ENCODE data around the gene MUTYH.
"Not testable (repeated sequence)": the region's sequence is repeated elsewhere in the genome, so short reads cannot be mapped to it uniquely, and the experiment has no call there.

The MUTYH gene

GRCh38 chr1:45339789-45340558 lies at the start of gene MUTYH, which contains the start of gene TOE1:
Gene MUTYH, minus strand, starts transcription at chr1:45340440. Its CDS starts 5,935 bp downstream, at chr1:45334505.
Gene TOE1, plus strand, starts transcription at chr1:45340170. Its CDS starts 83 bp downstream, at chr1:45340253.
- Histone ChIP-seq H3K9me3 (ENCODE audit: control insufficient read depth, insufficient read depth, low read length) (no peaks in the 10 kb centered on the region), H3K36me3 (ENCODE audit: control insufficient read depth, insufficient read depth, low read length) (peaks cover 29% of the 10 kb centered on the region), H3K27me3 (ENCODE audit: control insufficient read depth, insufficient read depth, low read length) (no peaks in the 10 kb centered on the region), H3K9ac (ENCODE audit: low read depth, low read length) (peak within 1 kb of the TSS; percentile 100), H3K4me1 (ENCODE audit: control insufficient read depth, insufficient read depth, low read length) (no peaks in the 10 kb centered on the region), H3K4me3 (ENCODE audit: low read depth, low read length) (peak within 1 kb of the TSS; percentile 97)

DNA sequence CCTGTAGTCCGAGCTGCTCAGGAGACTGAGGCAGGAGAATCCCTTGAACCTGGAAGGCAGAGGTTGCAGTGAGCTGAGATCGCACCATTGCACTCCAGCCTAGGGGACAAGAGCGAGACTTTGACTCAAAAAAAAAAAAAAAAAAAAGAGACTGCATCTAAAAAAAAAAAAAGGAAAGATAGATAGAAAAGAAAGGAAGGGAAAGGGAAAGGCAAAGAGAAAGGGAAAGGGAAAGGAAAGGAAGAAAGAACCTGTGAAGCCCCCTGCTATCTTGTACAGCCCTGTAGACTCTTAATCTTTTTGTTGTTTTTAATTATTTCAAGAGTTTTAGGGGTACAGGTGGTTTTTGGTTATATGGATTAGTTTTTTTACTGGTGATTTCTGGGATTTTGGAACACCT lies 46.0 kb upstream of the MUTYH start:
- H3K36me3 ChIP-seq (ENCODE audit: control insufficient read depth, insufficient read depth, low read length) = no peaks in the 10 kb centered on the region
- no peaks in the 10 kb centered on the region for H3K9me3 ChIP-seq (ENCODE audit: control insufficient read depth, insufficient read depth, low read length)
- no peaks in the 10 kb centered on the region for H3K4me1 ChIP-seq (ENCODE audit: control insufficient read depth, insufficient read depth, low read length)
- H3K9ac ChIP-seq (ENCODE audit: low read depth, low read length) = no peak overlapping the region
- no peaks in the 10 kb centered on the region for H3K27me3 ChIP-seq (ENCODE audit: control insufficient read depth, insufficient read depth, low read length)
- H3K4me3 ChIP-seq (ENCODE audit: low read depth, low read length) = no peak overlapping the region

GRCh38 chr1:45385302-45385701 lies 45.1 kb upstream of the MUTYH start:
- no peak overlapping the region for H3K4me3 ChIP-seq (ENCODE audit: low read depth, low read length)
- H3K9me3 ChIP-seq (ENCODE audit: control insufficient read depth, insufficient read depth, low read length) = no peaks in the 10 kb centered on the region
- H3K9ac ChIP-seq (ENCODE audit: low read depth, low read length) = no peak overlapping the region
- no peaks in the 10 kb centered on the region for H3K36me3 ChIP-seq (ENCODE audit: control insufficient read depth, insufficient read depth, low read length)
- H3K27me3 ChIP-seq (ENCODE audit: control insufficient read depth, insufficient read depth, low read length) = no peaks in the 10 kb centered on the region
- H3K4me1 ChIP-seq (ENCODE audit: control insufficient read depth, insufficient read depth, low read length) = no peaks in the 10 kb centered on the region

DNA sequence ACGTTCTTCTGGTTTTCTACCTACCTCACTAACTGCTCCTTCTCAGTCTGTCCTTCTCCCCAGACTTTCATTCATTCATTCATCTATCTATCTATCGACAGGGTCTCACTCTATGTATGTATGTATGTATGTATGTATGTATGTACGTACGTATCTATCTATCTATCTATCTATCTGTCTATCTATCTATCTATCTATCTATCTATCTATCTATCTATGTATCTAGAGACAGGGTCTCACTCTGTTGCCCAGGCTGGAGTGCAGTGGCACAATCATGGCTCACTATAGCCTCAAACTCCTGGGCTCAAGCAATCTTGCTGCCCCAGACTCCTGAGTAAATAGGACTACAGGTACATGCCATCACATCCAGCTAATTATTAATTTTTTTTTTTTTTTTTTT lies 44.0 kb upstream of the MUTYH start:
- H3K4me3 ChIP-seq (ENCODE audit: low read depth, low read length); H3K36me3 ChIP-seq (ENCODE audit: control insufficient read depth, insufficient read depth, low read length); H3K27me3 ChIP-seq (ENCODE audit: control insufficient read depth, insufficient read depth, low read length); H3K9me3 ChIP-seq (ENCODE audit: control insufficient read depth, insufficient read depth, low read length); H3K9ac ChIP-seq (ENCODE audit: low read depth, low read length); H3K4me1 ChIP-seq (ENCODE audit: control insufficient read depth, insufficient read depth, low read length): not testable (repeated sequence)

DNA sequence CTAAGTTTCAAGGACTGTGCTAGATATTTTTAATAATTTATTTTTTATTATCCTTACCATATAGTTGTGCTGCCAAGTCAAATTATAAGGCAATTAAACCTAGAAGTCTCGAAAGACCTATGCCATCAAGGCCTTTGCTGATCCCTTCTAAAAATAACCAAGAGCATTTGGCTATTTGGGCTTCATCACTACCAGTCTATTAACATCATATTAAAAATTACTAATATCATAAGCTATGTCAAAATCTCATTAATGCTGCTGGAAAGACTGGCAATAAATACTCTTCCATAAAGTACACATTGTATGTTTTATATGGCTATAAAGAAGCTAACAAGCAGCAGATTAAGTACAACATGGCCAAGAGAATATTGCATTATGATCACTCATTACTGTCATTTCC lies 43.0 kb upstream of the MUTYH start:
- H3K27me3 ChIP-seq (ENCODE audit: control insufficient read depth, insufficient read depth, low read length) = no peaks in the 10 kb centered on the region
- no peak overlapping the region for H3K4me3 ChIP-seq (ENCODE audit: low read depth, low read length)
- H3K4me1 ChIP-seq (ENCODE audit: control insufficient read depth, insufficient read depth, low read length) = no peaks in the 10 kb centered on the region
- no peaks in the 10 kb centered on the region for H3K9me3 ChIP-seq (ENCODE audit: control insufficient read depth, insufficient read depth, low read length)
- no peak overlapping the region for H3K9ac ChIP-seq (ENCODE audit: low read depth, low read length)
- no peaks in the 10 kb centered on the region for H3K36me3 ChIP-seq (ENCODE audit: control insufficient read depth, insufficient read depth, low read length)

DNA sequence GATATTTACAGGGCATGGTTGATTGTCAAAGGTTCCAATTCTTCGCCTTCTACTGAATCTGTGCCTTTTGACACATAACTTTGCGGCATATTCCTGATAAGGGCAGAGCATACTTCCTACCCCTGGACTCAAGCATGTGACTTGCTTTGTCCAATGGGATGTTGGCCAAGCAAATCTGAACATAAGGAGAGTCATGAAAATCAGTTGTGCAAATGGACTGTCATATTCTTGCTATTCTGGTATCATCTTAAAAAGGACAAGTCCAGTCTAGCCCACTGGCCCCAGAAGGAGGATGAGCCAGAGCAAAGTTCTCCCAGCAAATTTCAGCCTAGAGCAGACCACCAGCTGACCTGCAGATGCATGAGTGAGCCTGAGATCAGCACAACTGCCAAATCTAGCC lies 41.0 kb upstream of the MUTYH start:
- no peaks in the 10 kb centered on the region for H3K27me3 ChIP-seq (ENCODE audit: control insufficient read depth, insufficient read depth, low read length)
- no peaks in the 10 kb centered on the region for H3K36me3 ChIP-seq (ENCODE audit: control insufficient read depth, insufficient read depth, low read length)
- no peaks in the 10 kb centered on the region for H3K4me1 ChIP-seq (ENCODE audit: control insufficient read depth, insufficient read depth, low read length)
- no peaks in the 10 kb centered on the region for H3K9me3 ChIP-seq (ENCODE audit: control insufficient read depth, insufficient read depth, low read length)
- H3K4me3 ChIP-seq (ENCODE audit: low read depth, low read length) = no peak overlapping the region
- no peak overlapping the region for H3K9ac ChIP-seq (ENCODE audit: low read depth, low read length)

- Histone ChIP-seq H3K4me1 (ENCODE audit: control insufficient read depth, insufficient read depth, low read length) (no peaks in the 10 kb centered on the region), H3K27me3 (ENCODE audit: control insufficient read depth, insufficient read depth, low read length) (no peaks in the 10 kb centered on the region), H3K9me3 (ENCODE audit: control insufficient read depth, insufficient read depth, low read length) (no peaks in the 10 kb centered on the region), H3K36me3 (ENCODE audit: control insufficient read depth, insufficient read depth, low read length) (no peaks in the 10 kb centered on the region), H3K9ac (ENCODE audit: low read depth, low read length) (no peak overlapping the region), H3K4me3 (ENCODE audit: low read depth, low read length) (no peak overlapping the region)
These were observed 40.5 kb upstream of the MUTYH start for GRCh38 chr1:45380730-45381129.

DNA sequence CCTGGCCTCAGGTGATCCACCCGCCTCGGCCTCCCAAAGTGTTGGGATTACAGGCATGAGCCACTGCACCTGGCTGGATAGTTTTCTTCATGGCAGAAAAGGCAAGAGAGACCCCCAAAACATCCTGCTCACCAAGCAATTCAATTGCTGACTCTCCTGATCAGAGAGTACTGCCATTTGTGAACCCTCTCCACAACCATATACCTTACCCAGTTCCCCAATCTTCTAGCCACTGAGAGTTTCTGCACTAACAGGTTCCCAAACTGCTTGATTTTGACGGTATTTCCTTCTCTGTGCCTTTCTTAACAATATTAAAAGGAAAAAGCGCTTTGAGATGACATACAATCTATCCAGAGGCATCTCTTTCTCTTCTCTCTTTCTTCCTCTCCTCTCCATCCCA lies 39.9 kb upstream of the MUTYH start:
- H3K9me3 ChIP-seq (ENCODE audit: control insufficient read depth, insufficient read depth, low read length) = no peaks in the 10 kb centered on the region
- H3K36me3 ChIP-seq (ENCODE audit: control insufficient read depth, insufficient read depth, low read length) = no peaks in the 10 kb centered on the region
- H3K27me3 ChIP-seq (ENCODE audit: control insufficient read depth, insufficient read depth, low read length) = no peaks in the 10 kb centered on the region

GRCh38 chr1:45379524-45379923 lies 39.3 kb upstream of the MUTYH start:
- no peaks in the 10 kb centered on the region for H3K36me3 ChIP-seq (ENCODE audit: control insufficient read depth, insufficient read depth, low read length)
- no peaks in the 10 kb centered on the region for H3K27me3 ChIP-seq (ENCODE audit: control insufficient read depth, insufficient read depth, low read length)
- no peaks in the 10 kb centered on the region for H3K4me1 ChIP-seq (ENCODE audit: control insufficient read depth, insufficient read depth, low read length)
- no peak overlapping the region for H3K9ac ChIP-seq (ENCODE audit: low read depth, low read length)
- no peak overlapping the region for H3K4me3 ChIP-seq (ENCODE audit: low read depth, low read length)
- no peaks in the 10 kb centered on the region for H3K9me3 ChIP-seq (ENCODE audit: control insufficient read depth, insufficient read depth, low read length)

More for the DNA sequence above, 39.9 kb upstream of the MUTYH start:
- Histone ChIP-seq H3K4me3 (ENCODE audit: low read depth, low read length) (no peak overlapping the region), H3K9ac (ENCODE audit: low read depth, low read length) (no peak overlapping the region), H3K4me1 (ENCODE audit: control insufficient read depth, insufficient read depth, low read length) (no peaks in the 10 kb centered on the region)

DNA sequence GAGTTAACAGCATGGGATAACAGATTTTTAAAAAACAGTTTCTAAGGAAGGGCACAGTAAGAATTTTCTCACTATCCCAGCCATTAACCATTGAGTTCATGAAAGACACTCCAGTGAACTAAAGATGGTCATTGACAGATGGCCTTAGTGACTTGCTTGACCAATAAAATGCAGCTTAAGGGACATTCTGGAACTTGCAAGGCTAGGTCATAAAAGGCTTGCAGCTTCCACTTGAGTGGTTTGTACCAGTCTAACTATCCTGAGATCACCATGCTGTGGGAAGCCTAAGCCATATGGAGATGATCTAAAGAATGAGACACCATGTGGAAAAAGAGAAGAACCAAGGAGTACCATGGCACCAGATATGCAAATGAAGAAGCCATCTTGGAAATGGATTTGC lies 37.9 kb upstream of the MUTYH start:
- Histone ChIP-seq H3K27me3 (ENCODE audit: control insufficient read depth, insufficient read depth, low read length) (no peaks in the 10 kb centered on the region), H3K9me3 (ENCODE audit: control insufficient read depth, insufficient read depth, low read length) (no peaks in the 10 kb centered on the region), H3K4me1 (ENCODE audit: control insufficient read depth, insufficient read depth, low read length) (no peaks in the 10 kb centered on the region), H3K4me3 (ENCODE audit: low read depth, low read length) (no peak overlapping the region), H3K9ac (ENCODE audit: low read depth, low read length) (no peak overlapping the region), H3K36me3 (ENCODE audit: control insufficient read depth, insufficient read depth, low read length) (no peaks in the 10 kb centered on the region)

DNA sequence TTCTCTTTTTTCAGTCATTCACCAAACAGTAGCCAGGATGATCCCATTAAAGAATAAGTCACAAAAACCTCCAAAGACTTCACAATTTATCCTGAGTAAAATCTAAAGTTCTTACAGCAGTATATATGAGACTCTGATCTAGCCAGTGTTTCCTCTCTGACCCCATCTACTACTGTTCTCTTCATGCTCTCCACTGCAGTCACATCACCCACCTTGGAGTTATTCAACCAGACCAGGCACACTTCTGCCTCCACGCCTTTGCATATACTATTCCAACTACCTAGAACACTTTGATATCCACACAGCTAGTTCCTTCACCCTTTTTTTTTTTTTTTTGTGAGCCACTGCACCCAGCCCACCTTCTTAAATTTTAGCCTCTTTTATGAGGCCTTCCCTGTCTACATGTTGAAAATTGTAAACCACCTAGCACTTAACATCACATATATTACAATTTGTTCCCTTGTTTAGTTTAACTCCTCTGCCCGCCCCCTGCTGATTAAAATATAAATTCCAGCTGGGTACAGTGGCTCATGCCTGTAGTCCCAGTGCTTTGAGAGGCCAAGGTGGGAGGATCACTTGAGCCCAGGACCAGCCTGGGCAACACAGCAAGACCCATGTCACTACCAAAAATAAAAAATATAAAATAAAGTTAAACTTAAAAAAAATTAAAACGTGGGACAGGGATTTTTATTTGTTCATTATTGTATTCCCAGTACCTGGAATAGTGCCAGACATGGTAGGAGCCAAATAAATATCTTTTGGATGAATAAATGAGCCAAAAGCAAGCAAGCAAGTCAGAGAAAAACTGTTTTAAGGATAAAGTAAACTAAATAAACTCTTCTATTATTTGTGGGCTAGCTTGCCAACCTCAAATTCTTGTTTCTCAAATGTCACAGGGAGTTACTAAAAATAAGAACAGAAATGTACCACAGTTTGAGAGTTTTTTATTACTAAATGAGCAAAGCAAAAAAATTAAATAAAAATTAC lies 35.2 kb upstream of the MUTYH start:
- no peaks in the 10 kb centered on the region for H3K36me3 ChIP-seq (ENCODE audit: control insufficient read depth, insufficient read depth, low read length)
- H3K27me3 ChIP-seq (ENCODE audit: control insufficient read depth, insufficient read depth, low read length) = no peaks in the 10 kb centered on the region
- H3K9me3 ChIP-seq (ENCODE audit: control insufficient read depth, insufficient read depth, low read length) = no peaks in the 10 kb centered on the region
- H3K4me3 ChIP-seq (ENCODE audit: low read depth, low read length) = no peak overlapping the region
- H3K9ac ChIP-seq (ENCODE audit: low read depth, low read length) = no peak overlapping the region
- H3K4me1 ChIP-seq (ENCODE audit: control insufficient read depth, insufficient read depth, low read length) = no peaks in the 10 kb centered on the region
